GM12878 (cell line): ENCODE data around the gene PDE7B. TPM values are rescaled to one million over a fixed set of nuclear protein-coding genes. Genes with fewer than 3 reads are reported as not detected.

Experiments
- ATAC-seq: fragments of 200-7000 bp; cut with Tn5 transposase; 3 replicates; pipeline ENCODE4 v1.9.1; 2020; ENCODE audit warnings: mild to moderate bottlenecking, moderate library complexity
- BruUV-seq: library from RNA; stranded (reverse); fragments of 400-500 nt; replicated peaks from 2 replicates; lab custom pipeline; 2021; lab: Mats Ljungman, UMichigan
- CTCF ChIA-PET: fragments of 300-600 bp; sonication (Branson Sonifier 250); formaldehyde crosslinking; extraction: SDS; loops from one replicate; lab custom pipeline; 2021; ENCODE audit warnings: inconsistent platforms; lab: Yijun Ruan, JAX
- POLR2A ChIA-PET: fragments of 350-600 bp; formaldehyde crosslinking; extraction: SDS; loops from one replicate; lab custom pipeline; 2021; ENCODE audit warnings: inconsistent platforms; lab: Charles Lee
- RAD21 ChIA-PET: fragments of 300-600 bp; sonication (Branson Sonifier 250); formaldehyde crosslinking; loops from one replicate; lab custom pipeline; 2023; ENCODE audit warnings: antibody characterized with exemption; ENCODE audit not compliant: unreplicated experiment; lab: Charles Lee
- SMC1A ChIA-PET: fragments of 300-600 bp; sonication (Branson Sonifier 250); formaldehyde crosslinking; loops from one replicate; lab custom pipeline; 2023; ENCODE audit not compliant: unreplicated experiment, uncharacterized antibody; lab: Charles Lee
- DNase-seq: peaks from one replicate; pipeline ENCODE4 v3.0.0-alpha.2; 2011; ENCODE audit warnings: low read depth, low spot score
- FAIRE-seq: peaks from 3 replicates; lab custom pipeline; 2011; peaks lifted over from hg19 to GRCh38; lab: Jason Lieb, UNC
- H2AFZ ChIP-seq: 2 replicates; pipeline ENCODE4 v1.6.0; 2011; ENCODE audit warnings: low read depth, low read length, control low read depth; ENCODE audit not compliant: control insufficient read depth
- H3K27ac ChIP-seq: 2 replicates; pipeline ENCODE4 v1.5.1; 2011; ENCODE audit warnings: control low read depth; ENCODE audit not compliant: control insufficient read depth, insufficient read depth
- H3K27me3 ChIP-seq, 2 experiments: replicated peaks in 1 of 2; 2 replicates each; pipeline versions ENCODE4 v1.6.0 to v1.6.1; 2011; ENCODE audit warnings: low read length in 1 of 2; ENCODE audit not compliant: control insufficient read depth in 2 of 2, insufficient read depth in 2 of 2
- H3K36me3 ChIP-seq, 2 experiments: 2 replicates each; pipeline ENCODE4 v1.5.1; 2011; ENCODE audit warnings: low read length in 1 of 2; ENCODE audit not compliant: control insufficient read depth in 2 of 2, insufficient read depth in 2 of 2
- H3K4me1 ChIP-seq: 2 replicates; pipeline ENCODE4 v1.6.1; 2011; ENCODE audit warnings: mild to moderate bottlenecking, low read length, moderate library complexity, mixed read lengths; ENCODE audit not compliant: control insufficient read depth, insufficient read depth
- H3K4me2 ChIP-seq: 2 replicates; pipeline ENCODE4 v1.6.0; 2011; ENCODE audit warnings: control low read depth; ENCODE audit not compliant: control insufficient read depth, insufficient read depth
- H3K4me3 ChIP-seq: fragments of 200-600 bp; sonication (generic); 2 replicates; pipeline ENCODE4 v1.5.1; 2016
- H3K79me2 ChIP-seq: 2 replicates; pipeline ENCODE4 v1.6.0; 2011; ENCODE audit warnings: low read length; ENCODE audit not compliant: control insufficient read depth, insufficient read depth
- H3K9ac ChIP-seq: 2 replicates; pipeline ENCODE4 v1.8.0; 2011; ENCODE audit warnings: low read length, control low read depth, mixed read lengths; ENCODE audit not compliant: control insufficient read depth, insufficient read depth
- H3K9me3 ChIP-seq: replicated peaks from 3 replicates; pipeline ENCODE4 v1.5.1; 2011; ENCODE audit warnings: mild to moderate bottlenecking, low read length; ENCODE audit not compliant: control insufficient read depth, insufficient read depth
- H4K20me1 ChIP-seq: 2 replicates; pipeline ENCODE4 v1.6.0; 2011; ENCODE audit not compliant: control insufficient read depth, insufficient read depth
- BMI1 ChIP-seq: fragments of 450-650 bp; IDR thresholded peaks from 2 replicates; pipeline ENCODE4 v1.6.1; 2016; ENCODE audit warnings: mild to moderate bottlenecking, moderate library complexity, borderline replicate concordance
- CTCF ChIP-seq, 3 experiments: IDR thresholded peaks in 2 of 3; conservative IDR thresholded peaks in 1 of 3; 2 replicates each; pipeline ENCODE4 v1.5.1; 2011; ENCODE audit warnings: low read depth in 3 of 3, low read length in 3 of 3, mild to moderate bottlenecking in 3 of 3, control low read depth in 2 of 3, moderate library complexity in 2 of 3, inconsistent platforms in 1 of 3, mixed read lengths in 1 of 3; ENCODE audit not compliant: control insufficient read depth in 2 of 3, insufficient read depth in 1 of 3; ENCODE audit errors: extremely low read depth in 1 of 3
- MEF2B ChIP-seq: fragments of 450-650 bp; IDR thresholded peaks from 2 replicates; pipeline ENCODE4 v1.6.1; 2018; ENCODE audit warnings: mild to moderate bottlenecking, moderate library complexity; ENCODE audit not compliant: partially characterized antibody, poor library complexity, severe bottlenecking
- MYB ChIP-seq: fragments of 150-350 bp; IDR thresholded peaks from 2 replicates; pipeline ENCODE4 v1.6.1; 2014; ENCODE audit warnings: mild to moderate bottlenecking, low read depth, low read length, borderline replicate concordance
- NFYA ChIP-seq: IDR thresholded peaks from 2 replicates; pipeline ENCODE4 v1.6.1; 2011; ENCODE audit warnings: low read depth, mild to moderate bottlenecking, low read length, improper control_type of control experiment, borderline replicate concordance
- WGBS: methylation state at CpG from one replicate; pipeline ENCODE4 v1.1.6; 2016; ENCODE audit warnings: low lambda C conversion rate; ENCODE audit not compliant: insufficient replicate concordance, insufficient coverage; ENCODE audit errors: missing lambda C conversion rate; 5-methylcytosine and 5-hydroxymethylcytosine counted together
- in situ Hi-C: fragments of 300-500 bp; cut with MboI; formaldehyde crosslinking; loops from 9 replicates; pipeline ENCODE4 v1.14.3; 2018; ENCODE audit warnings: mixed read lengths
- intact Hi-C: fragments of 100-400 bp; cut with micrococcal nuclease; formaldehyde crosslinking; loops from one replicate; pipeline ENCODE4 v1.14.2; 2022; ENCODE audit not compliant: unreplicated experiment
- polyA plus RNA-seq, 11 experiments: library from polyadenylated mRNA; depleted of rRNA in 4 of 11; unstranded in 6 of 11; stranded (reverse) in 5 of 11; fragments of >200 nt; fragmentation: Nextera tagmentation in 4 of 11; fragmentation: Illumina TruSeq in 1 of 11; extraction: Ambion mirVana in 4 of 11; extraction: Trizol in 1 of 11; gene quantifications; 1 replicate in 1 of 11; 2 replicates in 10 of 11; pipeline versions ENCODE4 v1.2.1 to v1.2.3, GENCODE V29; 2011 to 2016; ENCODE audit warnings: inconsistent platforms in 2 of 11, missing spikeins in 2 of 11, low read depth in 1 of 11
- total RNA-seq, 4 experiments: library from RNA; depleted of rRNA in 3 of 4; stranded (reverse); fragments of >200 nt in 3 of 4; fragmentation: Illumina TruSeq in 1 of 4; extraction: Trizol in 1 of 4; gene quantifications; 2 replicates each; pipeline versions ENCODE4 v1.2.1 to v1.2.3, GENCODE V29; 2013 to 2021
- TF ChIP-seq, protein P1 (sequence below): fragments of 450-650 bp; IDR thresholded peaks from 2 replicates; pipeline ENCODE4 v1.6.1; 2016; ENCODE audit warnings: mild to moderate bottlenecking, moderate library complexity, borderline replicate concordance

PDE7B gene
- total and polyA plus RNA-seq, 10 of the 15 experiments (the other 5 are each of a cell fraction or from before 2014, with no cell fraction given): not detected

- ChIA-PET SMC1A (interaction anchor here (1.0 to 1.4 kb wide), 2 partner anchors 10 to 25 kb away, joined by 3 to 4 read pairs; no protein-coding TSS in a partner anchor), RAD21 (no interaction called here), POLR2A (no interaction called here), CTCF (no interaction called here)
- in situ Hi-C loops (no loop called here), intact Hi-C loops (no loop called here)
- Histone ChIP-seq H3K79me2 (no peaks in the 10 kb centered on the region), H3K4me1 (no peaks in the 10 kb centered on the region), H3K9ac (no peak overlapping the region), H3K36me3 (no peaks in the 10 kb centered on the region), H2AFZ (no peak overlapping the region), H3K27ac (no peak overlapping the region), H4K20me1 (no peaks in the 10 kb centered on the region), H3K4me2 (no peak overlapping the region), H3K27me3 (no peaks in the 10 kb centered on the region), H3K4me3 (no peak overlapping the region), H3K9me3 (no peaks in the 10 kb centered on the region)
- no TSS peak for BruUV-seq
- TF ChIP-seq, protein P1, sequence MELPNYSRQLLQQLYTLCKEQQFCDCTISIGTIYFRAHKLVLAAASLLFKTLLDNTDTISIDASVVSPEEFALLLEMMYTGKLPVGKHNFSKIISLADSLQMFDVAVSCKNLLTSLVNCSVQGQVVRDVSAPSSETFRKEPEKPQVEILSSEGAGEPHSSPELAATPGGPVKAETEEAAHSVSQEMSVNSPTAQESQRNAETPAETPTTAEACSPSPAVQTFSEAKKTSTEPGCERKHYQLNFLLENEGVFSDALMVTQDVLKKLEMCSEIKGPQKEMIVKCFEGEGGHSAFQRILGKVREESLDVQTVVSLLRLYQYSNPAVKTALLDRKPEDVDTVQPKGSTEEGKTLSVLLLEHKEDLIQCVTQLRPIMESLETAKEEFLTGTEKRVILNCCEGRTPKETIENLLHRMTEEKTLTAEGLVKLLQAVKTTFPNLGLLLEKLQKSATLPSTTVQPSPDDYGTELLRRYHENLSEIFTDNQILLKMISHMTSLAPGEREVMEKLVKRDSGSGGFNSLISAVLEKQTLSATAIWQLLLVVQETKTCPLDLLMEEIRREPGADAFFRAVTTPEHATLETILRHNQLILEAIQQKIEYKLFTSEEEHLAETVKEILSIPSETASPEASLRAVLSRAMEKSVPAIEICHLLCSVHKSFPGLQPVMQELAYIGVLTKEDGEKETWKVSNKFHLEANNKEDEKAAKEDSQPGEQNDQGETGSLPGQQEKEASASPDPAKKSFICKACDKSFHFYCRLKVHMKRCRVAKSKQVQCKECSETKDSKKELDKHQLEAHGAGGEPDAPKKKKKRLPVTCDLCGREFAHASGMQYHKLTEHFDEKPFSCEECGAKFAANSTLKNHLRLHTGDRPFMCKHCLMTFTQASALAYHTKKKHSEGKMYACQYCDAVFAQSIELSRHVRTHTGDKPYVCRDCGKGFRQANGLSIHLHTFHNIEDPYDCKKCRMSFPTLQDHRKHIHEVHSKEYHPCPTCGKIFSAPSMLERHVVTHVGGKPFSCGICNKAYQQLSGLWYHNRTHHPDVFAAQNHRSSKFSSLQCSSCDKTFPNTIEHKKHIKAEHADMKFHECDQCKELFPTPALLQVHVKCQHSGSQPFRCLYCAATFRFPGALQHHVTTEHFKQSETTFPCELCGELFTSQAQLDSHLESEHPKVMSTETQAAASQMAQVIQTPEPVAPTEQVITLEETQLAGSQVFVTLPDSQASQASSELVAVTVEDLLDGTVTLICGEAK: no peak
- TF ChIP-seq MYB: no peak
- TF ChIP-seq BMI1: no peak
- TF ChIP-seq NFYA: no peak
- TF ChIP-seq MEF2B: no peak
- TF ChIP-seq CTCF (IDR thresholded peaks at IDR 0.05 in 2 of 3, conservative IDR thresholded peaks at IDR 0.05 in 1 of 3; ENCODE audit: control insufficient read depth in 2 of 3, extremely low read depth in 1 of 3, insufficient read depth in 1 of 3, low read depth in 3 of 3, low read length in 3 of 3): no peak
- ATAC-seq (no peak), DNase-seq (no peak), FAIRE-seq (no peak)
- 20% methylated on average over 7 of the region's 7 CpGs for WGBS
Observed at GRCh38 chr6:135950669-135951068, 99.2 kb downstream of the PDE7B start.
